WERI-Rb-1 (cell line): ENCODE results near the gene SON.

Experiments used
- DNase-seq: peaks from one replicate; pipeline ENCODE4 v3.0.0-alpha.2; 2020
- H3K27ac ChIP-seq: fragments of 250-450 bp; sonication (Bioruptor Pico); 2 replicates; pipeline ENCODE4 v1.5.1; 2020; ENCODE audit warnings: mild to moderate bottlenecking, moderate library complexity
- H3K27me3 ChIP-seq: fragments of 250-450 bp; sonication (Bioruptor Pico); 2 replicates; pipeline ENCODE4 v1.5.1; 2021; ENCODE audit warnings: mild to moderate bottlenecking, low read depth, moderate library complexity; ENCODE audit not compliant: insufficient read depth, severe bottlenecking
- H3K36me3 ChIP-seq: fragments of 250-450 bp; sonication (Bioruptor Pico); 2 replicates; pipeline ENCODE4 v1.5.1; 2020; ENCODE audit warnings: mild to moderate bottlenecking, moderate library complexity
- H3K4me3 ChIP-seq: 2 replicates; pipeline ENCODE4 v1.5.1; 2011; ENCODE audit warnings: low read depth, mild to moderate bottlenecking, control low read depth, low read length
- H3K9me3 ChIP-seq: fragments of 250-450 bp; sonication (Bioruptor Pico); 2 replicates; pipeline ENCODE4 v1.5.1; 2021; ENCODE audit warnings: mild to moderate bottlenecking, moderate library complexity; ENCODE audit not compliant: severe bottlenecking
- CTCF ChIP-seq: IDR thresholded peaks from 2 replicates; pipeline ENCODE4 v1.5.1; 2011; ENCODE audit warnings: low read depth, mild to moderate bottlenecking, control low read depth, inconsistent platforms, low read length

The SON gene

DNA sequence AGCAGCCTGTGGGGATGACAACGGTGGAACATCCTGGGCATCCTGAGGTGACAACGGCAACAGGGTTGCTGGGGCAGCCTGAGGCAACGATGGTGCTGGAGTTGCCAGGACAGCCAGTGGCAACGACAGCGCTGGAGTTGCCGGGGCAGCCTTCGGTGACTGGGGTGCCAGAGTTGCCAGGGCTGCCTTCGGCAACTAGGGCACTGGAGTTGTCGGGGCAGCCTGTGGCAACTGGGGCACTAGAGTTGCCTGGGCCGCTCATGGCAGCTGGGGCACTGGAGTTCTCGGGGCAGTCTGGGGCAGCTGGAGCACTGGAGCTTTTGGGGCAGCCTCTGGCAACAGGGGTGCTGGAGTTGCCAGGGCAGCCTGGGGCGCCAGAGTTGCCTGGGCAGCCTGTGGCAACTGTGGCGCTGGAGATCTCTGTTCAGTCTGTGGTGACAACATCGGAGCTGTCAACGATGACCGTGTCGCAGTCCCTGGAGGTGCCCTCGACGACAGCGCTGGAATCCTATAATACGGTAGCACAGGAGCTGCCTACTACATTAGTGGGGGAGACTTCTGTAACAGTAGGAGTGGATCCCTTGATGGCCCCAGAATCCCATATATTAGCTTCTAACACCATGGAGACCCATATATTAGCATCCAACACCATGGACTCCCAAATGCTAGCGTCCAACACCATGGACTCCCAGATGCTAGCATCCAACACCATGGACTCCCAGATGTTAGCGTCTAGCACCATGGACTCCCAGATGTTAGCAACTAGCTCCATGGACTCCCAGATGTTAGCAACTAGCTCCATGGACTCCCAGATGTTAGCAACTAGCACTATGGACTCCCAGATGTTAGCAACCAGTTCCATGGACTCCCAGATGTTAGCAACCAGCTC, 8.2 kb downstream of the SON start:
- Histone ChIP-seq H3K27ac (no peak overlapping the region), H3K4me3 (no peak overlapping the region), H3K9me3 (no peaks in the 10 kb centered on the region), H3K36me3 (peaks cover 96% of the 10 kb centered on the region), H3K27me3 (no peaks in the 10 kb centered on the region)
- no peak for TF ChIP-seq CTCF
- no peak for DNase-seq

DNA sequence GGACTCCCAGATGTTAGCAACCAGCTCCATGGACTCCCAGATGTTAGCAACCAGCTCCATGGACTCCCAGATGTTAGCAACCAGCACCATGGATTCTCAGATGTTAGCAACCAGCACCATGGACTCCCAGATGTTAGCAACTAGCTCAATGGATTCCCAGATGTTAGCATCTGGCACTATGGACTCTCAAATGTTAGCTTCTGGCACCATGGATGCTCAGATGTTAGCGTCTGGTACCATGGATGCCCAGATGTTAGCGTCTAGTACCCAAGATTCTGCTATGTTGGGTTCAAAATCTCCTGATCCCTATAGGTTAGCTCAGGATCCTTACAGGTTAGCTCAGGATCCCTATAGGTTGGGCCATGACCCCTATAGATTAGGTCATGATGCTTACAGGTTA, 8.8 kb downstream of the SON start:
- Histone ChIP-seq H3K4me3 (no peak overlapping the region), H3K27me3 (no peaks in the 10 kb centered on the region), H3K27ac (no peak overlapping the region), H3K9me3 (no peaks in the 10 kb centered on the region), H3K36me3 (peaks cover 96% of the 10 kb centered on the region)
- no peak for DNase-seq
- TF ChIP-seq CTCF, result no peak

DNA sequence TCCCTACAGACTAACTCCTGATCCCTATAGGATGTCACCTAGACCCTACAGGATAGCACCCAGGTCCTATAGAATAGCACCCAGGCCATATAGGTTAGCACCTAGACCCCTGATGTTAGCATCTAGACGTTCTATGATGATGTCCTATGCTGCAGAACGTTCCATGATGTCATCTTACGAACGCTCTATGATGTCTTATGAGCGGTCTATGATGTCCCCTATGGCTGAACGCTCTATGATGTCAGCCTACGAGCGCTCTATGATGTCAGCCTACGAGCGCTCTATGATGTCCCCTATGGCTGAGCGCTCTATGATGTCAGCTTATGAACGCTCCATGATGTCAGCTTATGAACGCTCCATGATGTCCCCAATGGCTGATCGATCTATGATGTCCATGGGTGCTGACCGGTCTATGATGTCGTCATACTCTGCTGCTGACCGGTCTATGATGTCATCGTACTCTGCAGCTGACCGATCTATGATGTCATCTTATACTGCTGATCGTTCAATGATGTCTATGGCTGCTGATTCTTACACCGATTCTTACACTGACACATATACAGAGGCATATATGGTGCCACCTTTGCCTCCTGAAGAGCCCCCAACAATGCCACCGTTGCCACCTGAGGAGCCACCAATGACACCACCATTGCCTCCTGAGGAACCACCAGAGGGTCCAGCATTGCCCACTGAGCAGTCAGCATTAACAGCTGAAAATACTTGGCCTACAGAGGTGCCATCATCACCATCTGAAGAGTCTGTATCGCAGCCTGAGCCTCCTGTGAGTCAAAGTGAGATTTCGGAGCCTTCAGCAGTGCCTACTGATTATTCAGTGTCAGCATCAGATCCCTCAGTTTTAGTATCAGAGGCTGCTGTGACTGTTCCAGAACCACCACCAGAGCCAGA, 9.5 kb downstream of the SON start:
- H3K36me3 ChIP-seq, result peaks cover 96% of the 10 kb centered on the region
- TF ChIP-seq CTCF, result no peak
- no peak overlapping the region for H3K27ac ChIP-seq
- DNase-seq, result no peak
- H3K9me3 ChIP-seq, result no peaks in the 10 kb centered on the region
- no peak overlapping the region for H3K4me3 ChIP-seq
- no peaks in the 10 kb centered on the region for H3K27me3 ChIP-seq

- Histone ChIP-seq H3K36me3 (peaks cover 98% of the 10 kb centered on the region), H3K27me3 (no peaks in the 10 kb centered on the region), H3K4me3 (no peak overlapping the region), H3K27ac (no peak overlapping the region), H3K9me3 (no peaks in the 10 kb centered on the region)
- no peak for TF ChIP-seq CTCF
- no peak for DNase-seq
Observed at GRCh38 chr21:33552999-33553598, 10.3 kb downstream of the SON start.

GRCh38 chr21:33554236-33554981, 11.6 kb downstream of the SON start:
- peaks cover 98% of the 10 kb centered on the region for H3K36me3 ChIP-seq
- TF ChIP-seq CTCF, result no peak

More at GRCh38 chr21:33554236-33554981, 11.6 kb downstream of the SON start:
- DNase-seq, result no peak
- H3K27me3 ChIP-seq, result no peaks in the 10 kb centered on the region
- H3K27ac ChIP-seq, result no peak overlapping the region
- no peaks in the 10 kb centered on the region for H3K9me3 ChIP-seq
- H3K4me3 ChIP-seq, result no peak overlapping the region
